AG10803 (cell line): Measurements from ENCODE around the gene TACR2.

Experiments
- DNase-seq: peaks from one replicate; pipeline ENCODE4 v3.0.0; 2010; ENCODE audit warnings: low read depth
- H3K4me3 ChIP-seq: 2 replicates; pipeline ENCODE4 v1.5.1; 2011; ENCODE audit warnings: mild to moderate bottlenecking, low read length, control low read depth
- TF ChIP-seq, protein P1 (sequence below): conservative IDR thresholded peaks from 2 replicates; pipeline ENCODE4 v1.5.1; 2011; ENCODE audit warnings: mild to moderate bottlenecking, low read length, control low read depth, inconsistent platforms

Gene TACR2

DNA sequence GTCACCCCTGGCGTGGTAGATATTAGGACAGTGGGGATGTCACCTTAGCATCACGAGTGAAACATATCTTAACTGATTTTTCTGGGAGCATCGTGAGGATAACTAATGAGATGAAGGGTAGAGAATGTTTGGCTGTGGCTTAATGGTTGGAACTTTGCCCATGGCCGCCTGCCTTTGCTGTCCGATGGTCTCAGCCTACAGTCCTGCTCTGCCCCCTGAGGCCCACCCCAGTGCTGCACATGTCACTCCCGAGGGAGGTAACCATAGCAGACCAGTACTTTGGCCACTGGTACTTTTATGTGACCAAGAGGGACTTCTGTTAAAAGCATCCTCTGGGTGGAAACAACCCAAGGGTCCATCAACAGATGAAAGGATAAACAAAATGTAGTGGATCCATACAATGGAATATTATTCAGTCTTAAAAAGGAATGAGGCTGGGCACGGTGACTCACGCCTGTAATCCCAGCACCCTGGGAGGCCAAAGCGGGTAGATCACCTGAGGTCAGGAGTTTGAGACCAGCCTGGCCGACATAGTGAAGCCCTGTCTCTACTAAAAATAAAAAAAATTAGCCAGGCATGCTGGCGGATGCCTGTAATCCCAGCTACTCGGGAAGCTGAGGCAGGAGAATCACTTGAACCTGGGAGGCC is 58.4 kb downstream of the TACR2 start:
- no peak overlapping the region for H3K4me3 ChIP-seq
- no peak for DNase-seq
- TF ChIP-seq, protein P1, sequence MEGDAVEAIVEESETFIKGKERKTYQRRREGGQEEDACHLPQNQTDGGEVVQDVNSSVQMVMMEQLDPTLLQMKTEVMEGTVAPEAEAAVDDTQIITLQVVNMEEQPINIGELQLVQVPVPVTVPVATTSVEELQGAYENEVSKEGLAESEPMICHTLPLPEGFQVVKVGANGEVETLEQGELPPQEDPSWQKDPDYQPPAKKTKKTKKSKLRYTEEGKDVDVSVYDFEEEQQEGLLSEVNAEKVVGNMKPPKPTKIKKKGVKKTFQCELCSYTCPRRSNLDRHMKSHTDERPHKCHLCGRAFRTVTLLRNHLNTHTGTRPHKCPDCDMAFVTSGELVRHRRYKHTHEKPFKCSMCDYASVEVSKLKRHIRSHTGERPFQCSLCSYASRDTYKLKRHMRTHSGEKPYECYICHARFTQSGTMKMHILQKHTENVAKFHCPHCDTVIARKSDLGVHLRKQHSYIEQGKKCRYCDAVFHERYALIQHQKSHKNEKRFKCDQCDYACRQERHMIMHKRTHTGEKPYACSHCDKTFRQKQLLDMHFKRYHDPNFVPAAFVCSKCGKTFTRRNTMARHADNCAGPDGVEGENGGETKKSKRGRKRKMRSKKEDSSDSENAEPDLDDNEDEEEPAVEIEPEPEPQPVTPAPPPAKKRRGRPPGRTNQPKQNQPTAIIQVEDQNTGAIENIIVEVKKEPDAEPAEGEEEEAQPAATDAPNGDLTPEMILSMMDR: no peak

DNA sequence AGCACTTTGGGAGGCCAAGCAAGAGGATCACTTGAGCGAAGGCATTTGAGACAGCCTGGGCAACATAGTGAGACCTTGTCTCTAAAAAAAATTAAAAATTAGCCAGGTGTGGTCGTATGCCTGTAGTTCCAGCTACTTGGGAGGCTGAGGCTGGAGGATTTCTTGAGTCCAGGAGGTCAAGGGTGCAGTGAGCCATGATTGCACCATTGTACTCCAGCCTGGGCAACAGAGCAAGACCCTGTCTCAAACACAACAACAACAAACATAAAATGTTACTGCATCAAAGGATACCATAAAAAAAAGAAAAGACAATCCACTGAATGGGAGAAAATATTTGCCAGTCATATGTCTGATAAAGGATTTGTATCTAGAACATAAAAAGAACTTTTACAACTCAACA is 60.5 kb downstream of the TACR2 start:
- no peak overlapping the region for H3K4me3 ChIP-seq
- TF ChIP-seq, protein P1: no peak
- DNase-seq: no peak

DNA sequence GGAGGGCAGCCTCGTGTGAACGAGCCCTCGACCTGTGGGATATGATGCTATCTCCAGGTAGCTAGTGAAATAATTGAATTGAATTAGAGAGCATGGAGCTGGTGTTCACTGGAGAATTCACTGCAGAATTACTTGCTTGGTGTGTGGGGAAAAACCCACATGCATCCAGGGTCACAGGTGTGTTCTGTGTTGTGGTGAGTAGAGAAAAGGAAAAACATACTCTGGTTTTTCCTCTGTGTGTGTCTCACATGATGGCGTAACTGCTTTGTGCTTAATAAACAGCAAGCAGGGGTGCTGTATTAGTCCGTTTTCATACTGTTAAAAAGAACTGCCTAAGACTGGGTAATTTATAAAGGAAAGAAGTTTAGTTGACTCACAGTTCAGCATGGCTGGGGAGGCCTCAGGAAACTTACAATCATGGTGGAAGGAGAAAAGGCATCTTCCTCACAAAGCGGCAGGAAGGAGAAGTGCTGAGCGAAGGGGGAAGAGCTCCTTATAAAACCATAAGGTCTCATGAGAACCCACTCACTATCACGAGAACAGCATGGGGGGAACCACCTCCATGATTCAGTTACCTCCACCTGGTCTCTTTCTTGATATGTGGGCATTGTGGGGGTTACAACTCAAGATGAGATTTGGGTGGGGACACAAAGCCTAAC is 62.6 kb downstream of the TACR2 start:
- no peak overlapping the region for H3K4me3 ChIP-seq
- TF ChIP-seq, protein P1: no peak
- no peak for DNase-seq
